ENCODE measurements around the gene RRAGD. TPM values are rescaled to one million over a fixed set of nuclear protein-coding genes. Genes with fewer than 3 reads are reported as not detected.
A peak's percentile ranks its signal among the peaks of the same experiment; 100 is the strongest.

RRAGD gene
- total and polyA plus RNA-seq, 7 donors: 2.8 to 19.8 (median 12.0) TPM

DNA sequence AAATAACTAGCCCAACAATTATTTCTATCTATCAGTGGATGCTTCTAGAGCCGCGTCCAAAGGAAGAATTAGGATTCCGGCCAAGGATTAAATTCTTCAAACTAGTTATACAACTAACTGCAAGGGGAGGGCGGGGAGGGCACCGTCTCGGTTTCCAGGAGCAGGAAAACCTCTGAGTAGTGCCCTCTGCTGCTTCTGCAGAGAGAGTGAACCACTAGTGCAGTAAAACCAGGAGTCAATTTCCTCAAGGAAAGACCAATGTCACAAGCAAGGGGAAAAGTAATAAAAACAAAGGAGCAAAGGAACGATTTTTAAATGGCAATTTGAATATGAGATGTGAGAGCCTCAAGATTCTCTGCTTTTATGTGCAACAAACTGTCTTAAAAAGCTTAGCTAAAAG lies 43.1 kb downstream of the RRAGD start:
- intact Hi-C loops (cut with DNase I): loop anchor here (5.0 kb wide), 3 partner anchors 57 to 387 kb away; no protein-coding TSS in a partner anchor
- Histone ChIP-seq H3K4me3 (no peak overlapping the region), H3K9me3 (no peaks in the 10 kb centered on the region), H3K4me1 (peaks cover 0 to 21% (median 11%) of the 10 kb centered on the region in 4 donors), H3K36me3 (no peaks in the 10 kb centered on the region), H3K27ac (peak overlapping the region in 3 of 4 donors; percentile 25 to 43 (median 42)), H3K27me3 (no peaks in the 10 kb centered on the region)
- DNase-seq: peak; percentile 80
- peak in 1 of 4 donors; percentile 22 for TF ChIP-seq POLR2AphosphoS5 (IDR thresholded peaks at IDR 0.05)
- no peak for TF ChIP-seq POLR2A (IDR thresholded peaks at IDR 0.05)
- peak; percentile 9 to 46 (median 35) for TF ChIP-seq CTCF (IDR thresholded peaks at IDR 0.05)
- TF ChIP-seq EP300 (IDR thresholded peaks at IDR 0.05): no peak
- 3 to 17% methylated on average over 7 of the region's 7 CpGs for WGBS, 2 donors

DNA sequence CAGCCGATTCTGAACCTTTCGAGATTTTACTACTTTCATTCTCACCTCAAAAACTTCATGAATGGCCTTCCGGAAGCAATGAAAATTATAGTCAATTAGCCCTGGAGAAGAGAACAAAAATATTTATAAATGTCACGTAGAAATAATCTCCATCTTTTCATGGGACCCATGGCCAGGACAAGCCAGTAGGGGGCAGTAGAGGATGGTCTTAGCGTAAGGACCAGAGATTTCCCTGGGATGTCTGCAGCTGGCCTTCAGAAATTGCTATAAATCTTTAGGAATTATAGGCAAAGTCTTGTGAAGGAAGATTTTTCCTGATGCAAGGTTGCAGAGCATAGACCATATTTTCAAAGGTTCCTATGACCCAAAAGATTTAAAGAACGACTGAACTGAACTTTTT lies 44.0 kb downstream of the RRAGD start:
- H3K27ac ChIP-seq: peak overlapping the region in 3 of 4 donors; percentile 25 to 43 (median 42)
- peak; percentile 74 for DNase-seq
- no peak for TF ChIP-seq EP300 (IDR thresholded peaks at IDR 0.05)
- peak in 3 of 4 experiments; percentile 53 to 74 (median 57) for TF ChIP-seq CTCF (IDR thresholded peaks at IDR 0.05)
- intact Hi-C loops (cut with DNase I): loop anchor here (5.0 kb wide), 3 partner anchors 56 to 386 kb away; no protein-coding TSS in a partner anchor
- H3K9me3 ChIP-seq: no peaks in the 10 kb centered on the region
- 19 to 34% methylated on average over 6 of the region's 6 CpGs for WGBS, 2 donors
- peaks cover 0 to 21% (median 11%) of the 10 kb centered on the region in 4 donors for H3K4me1 ChIP-seq
- H3K27me3 ChIP-seq: no peaks in the 10 kb centered on the region
- no peak overlapping the region for H3K4me3 ChIP-seq
- no peaks in the 10 kb centered on the region for H3K36me3 ChIP-seq

DNA sequence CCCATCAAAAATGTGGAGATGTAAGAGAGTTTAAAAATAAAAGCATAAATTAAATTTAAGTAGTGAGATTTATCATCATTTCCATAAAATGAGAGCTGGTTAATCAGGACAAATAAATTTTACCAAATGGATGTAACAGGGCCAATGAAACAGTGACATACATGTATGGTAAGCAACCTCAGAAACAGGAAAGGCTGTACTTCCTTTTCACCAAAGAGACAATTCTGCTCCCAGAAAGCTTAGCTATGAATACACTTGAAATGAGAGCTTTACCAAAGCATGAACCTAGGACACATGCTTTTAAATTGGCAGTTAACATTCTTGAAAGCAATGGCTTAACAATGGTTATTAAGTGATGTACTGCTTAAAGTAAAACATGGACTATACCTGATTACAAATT lies 47.5 kb downstream of the RRAGD start:
- Histone ChIP-seq H3K27me3 (no peaks in the 10 kb centered on the region), H3K9me3 (no peaks in the 10 kb centered on the region), H3K27ac (no peak overlapping the region), H3K4me3 (no peak overlapping the region), H3K4me1 (peaks cover 0 to 14% (median 6%) of the 10 kb centered on the region in 4 donors), H3K36me3 (no peaks in the 10 kb centered on the region)
- DNase-seq: no peak
- TF ChIP-seq POLR2AphosphoS5 (IDR thresholded peaks at IDR 0.05): no peak
- TF ChIP-seq EP300 (IDR thresholded peaks at IDR 0.05): no peak
- no peak for TF ChIP-seq POLR2A (IDR thresholded peaks at IDR 0.05)
- TF ChIP-seq CTCF (IDR thresholded peaks at IDR 0.05): no peak
- intact Hi-C loops (cut with DNase I): no loop called here

GRCh38 chr6:89361171-89361570 lies 50.9 kb downstream of the RRAGD start:
- Histone ChIP-seq H3K36me3 (no peaks in the 10 kb centered on the region), H3K9me3 (no peaks in the 10 kb centered on the region), H3K27me3 (no peaks in the 10 kb centered on the region), H3K27ac (no peak overlapping the region), H3K4me1 (no peaks in the 10 kb centered on the region), H3K4me3 (no peak overlapping the region)
- WGBS, 2 donors: 73 to 84% methylated on average over 2 of the region's 2 CpGs
- no peak for DNase-seq
- no peak for TF ChIP-seq CTCF (IDR thresholded peaks at IDR 0.05)
- TF ChIP-seq POLR2AphosphoS5 (IDR thresholded peaks at IDR 0.05): no peak
- no peak for TF ChIP-seq POLR2A (IDR thresholded peaks at IDR 0.05)
- no peak for TF ChIP-seq EP300 (IDR thresholded peaks at IDR 0.05)
- intact Hi-C loops (cut with DNase I): no loop called here

DNA sequence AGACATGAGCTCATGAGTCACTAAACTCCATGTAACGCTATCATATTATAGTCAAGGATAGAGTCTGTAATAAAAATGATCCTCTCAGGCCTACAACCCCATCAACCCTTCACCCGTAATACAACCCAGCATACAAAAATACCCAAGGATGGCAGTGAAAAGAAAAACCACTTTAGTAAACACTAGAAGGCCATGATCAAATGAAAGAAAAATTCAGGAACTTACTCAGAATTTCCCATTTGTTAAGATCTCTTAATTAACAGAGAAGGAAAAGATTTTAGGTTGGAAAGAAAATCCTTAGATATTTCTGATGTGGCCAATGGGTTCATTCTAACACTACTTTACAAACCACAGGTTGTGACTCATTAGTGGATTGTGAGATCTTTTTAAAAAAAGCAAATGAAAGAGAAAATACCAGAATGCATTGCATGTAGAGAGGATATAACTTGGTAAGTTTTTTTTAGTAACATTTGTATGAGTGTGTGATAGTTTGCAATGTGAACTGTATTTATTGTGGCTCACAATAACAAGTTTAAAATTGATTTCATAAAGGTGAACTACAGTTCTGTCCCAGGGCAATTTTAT lies 51.6 kb downstream of the RRAGD start:
- DNase-seq: no peak
- Histone ChIP-seq H3K9me3 (no peaks in the 10 kb centered on the region), H3K4me3 (no peak overlapping the region), H3K27ac (no peak overlapping the region), H3K4me1 (no peaks in the 10 kb centered on the region), H3K36me3 (no peaks in the 10 kb centered on the region), H3K27me3 (no peaks in the 10 kb centered on the region)
- WGBS, 2 donors: 87 to 95% methylated on average over 2 of the region's 2 CpGs
- TF ChIP-seq EP300 (IDR thresholded peaks at IDR 0.05): no peak
- TF ChIP-seq POLR2AphosphoS5 (IDR thresholded peaks at IDR 0.05): no peak
- no peak for TF ChIP-seq POLR2A (IDR thresholded peaks at IDR 0.05)
- no peak for TF ChIP-seq CTCF (IDR thresholded peaks at IDR 0.05)
- intact Hi-C loops (cut with DNase I): no loop called here

Measured in sigmoid colon (tissue), 7 donors.